Calu3 (cell line): ENCODE results near the gene MMP2. TPM values are rescaled to one million over a fixed set of nuclear protein-coding genes. Genes with fewer than 3 reads are reported as not detected.
A peak's percentile ranks its signal among the peaks of the same experiment; 100 is the strongest.

Experiments
- BruUV-seq: library from RNA; stranded (reverse); fragments of 400-500 nt; replicated peaks from 2 replicates; lab custom pipeline; 2021; lab: Mats Ljungman, UMichigan
- CTCF ChIA-PET: fragments of 300-600 bp; sonication (Branson Sonifier 250); formaldehyde crosslinking; loops from one replicate; lab custom pipeline; 2022; ENCODE audit warnings: antibody characterized with exemption; lab: Charles Lee
- DNase-seq: peaks from one replicate; pipeline ENCODE4 v3.0.0; 2022
- H3K27ac Mint-ChIP-seq: one replicate; pipeline ENCODE4 v1.8.0; 2022; ENCODE audit warnings: mixed read lengths; ENCODE audit not compliant: unreplicated experiment
- H3K27me3 Mint-ChIP-seq: one replicate; pipeline ENCODE4 v1.8.0; 2022; ENCODE audit warnings: mixed read lengths; ENCODE audit not compliant: unreplicated experiment
- H3K36me3 Mint-ChIP-seq: one replicate; pipeline ENCODE4 v1.8.0; 2022; ENCODE audit warnings: mild to moderate bottlenecking, moderate library complexity, mixed read lengths; ENCODE audit not compliant: insufficient read depth, unreplicated experiment
- H3K4me1 Mint-ChIP-seq: one replicate; pipeline ENCODE4 v1.8.0; 2022; ENCODE audit warnings: mild to moderate bottlenecking, low read depth, mixed read lengths; ENCODE audit not compliant: unreplicated experiment
- H3K4me3 Mint-ChIP-seq: one replicate; pipeline ENCODE4 v1.8.0; 2022; ENCODE audit warnings: mild to moderate bottlenecking, low read depth, moderate library complexity, mixed read lengths; ENCODE audit not compliant: unreplicated experiment
- H3K9me3 Mint-ChIP-seq: one replicate; pipeline ENCODE4 v1.8.0; 2022; ENCODE audit warnings: low read depth, mixed read lengths; ENCODE audit not compliant: unreplicated experiment
- CTCF ChIP-seq: fragments of 200-600 bp; IDR thresholded peaks from one replicate; pipeline ENCODE4 v1.8.0; 2022; ENCODE audit warnings: antibody characterized with exemption; ENCODE audit not compliant: unreplicated experiment
- intact Hi-C: fragments of 100-400 bp; cut with micrococcal nuclease; formaldehyde crosslinking; loops from one replicate; pipeline ENCODE4 v1.10.0; 2022; ENCODE audit not compliant: unreplicated experiment
- total RNA-seq: library from RNA; stranded (reverse); gene quantifications from 2 replicates; pipeline ENCODE4 v1.2.3, GENCODE V29; 2022

The MMP2 gene
- total RNA-seq, 1 experiment from 2014 or later = not detected

- Mint-ChIP-seq H3K9me3 (no peaks in the 10 kb centered on the region), H3K4me1 (peaks cover 7% of the 10 kb centered on the region), H3K36me3 (no peaks in the 10 kb centered on the region), H3K27me3 (peaks cover 22% of the 10 kb centered on the region), H3K27ac (no peak overlapping the region), H3K4me3 (no peak overlapping the region)
- no peak for TF ChIP-seq CTCF
- peak; percentile 24 for DNase-seq
- intact Hi-C loops = loop anchor here (1.0 kb wide), 1 partner anchor 48 kb away; no protein-coding TSS in a partner anchor
- CTCF ChIA-PET = interaction anchor here (0.5 to 1.0 kb wide), 7 partner anchors 13 to 209 kb away, joined by 3 to 9 read pairs (median 4); no protein-coding TSS in a partner anchor
- BruUV-seq = no TSS peak
Measured at GRCh38 chr16:55494994-55495421, 16.0 kb downstream of the MMP2 start.

- BruUV-seq = no TSS peak
- H3K4me3 Mint-ChIP-seq = no peak overlapping the region
- no peak for TF ChIP-seq CTCF
- H3K27me3 Mint-ChIP-seq = peaks cover 15% of the 10 kb centered on the region
- H3K4me1 Mint-ChIP-seq = peaks cover 15% of the 10 kb centered on the region
- intact Hi-C loops = loop anchor here (1.0 kb wide), 1 partner anchor 48 kb away; no protein-coding TSS in a partner anchor
- no peaks in the 10 kb centered on the region for H3K36me3 Mint-ChIP-seq
- no peak overlapping the region for H3K27ac Mint-ChIP-seq
- H3K9me3 Mint-ChIP-seq = no peaks in the 10 kb centered on the region
- no peak for DNase-seq
- CTCF ChIA-PET = interaction anchor here (0.5 to 1.0 kb wide), 7 partner anchors 13 to 209 kb away, joined by 3 to 9 read pairs (median 4); no protein-coding TSS in a partner anchor
Measured at GRCh38 chr16:55495616-55496289, 16.8 kb downstream of the MMP2 start.

- H3K9me3 Mint-ChIP-seq = no peaks in the 10 kb centered on the region
- no TSS peak for BruUV-seq
- H3K27ac Mint-ChIP-seq = no peak overlapping the region
- no peak overlapping the region for H3K4me3 Mint-ChIP-seq
- H3K27me3 Mint-ChIP-seq = peaks cover 6% of the 10 kb centered on the region
- H3K4me1 Mint-ChIP-seq = peaks cover 24% of the 10 kb centered on the region
- no peak for DNase-seq
- no peaks in the 10 kb centered on the region for H3K36me3 Mint-ChIP-seq
- CTCF ChIA-PET = no interaction called here
- intact Hi-C loops = no loop called here
- no peak for TF ChIP-seq CTCF
Measured at GRCh38 chr16:55496509-55497145, 17.6 kb downstream of the MMP2 start.

- Mint-ChIP-seq H3K36me3 (no peaks in the 10 kb centered on the region), H3K4me3 (no peak overlapping the region), H3K27me3 (no peaks in the 10 kb centered on the region), H3K4me1 (peaks cover 33% of the 10 kb centered on the region), H3K27ac (no peak overlapping the region), H3K9me3 (no peaks in the 10 kb centered on the region)
- no peak for DNase-seq
- no peak for TF ChIP-seq CTCF
- CTCF ChIA-PET = no interaction called here
- intact Hi-C loops = no loop called here
- no TSS peak for BruUV-seq
Measured at GRCh38 chr16:55497558-55497957, 18.6 kb downstream of the MMP2 start.
